IPS-18c (cell line): Measurements from ENCODE around the gene CDKN1C.
"Not testable (repeated sequence)": the region's sequence is repeated elsewhere in the genome, so short reads cannot be mapped to it uniquely, and the experiment has no call there.

Experiments used
- H3K4me3 ChIP-seq: 2 replicates; pipeline ENCODE4 v1.7.0; 2013; ENCODE audit warnings: low read depth, mild to moderate bottlenecking, low read length, moderate library complexity; ENCODE audit not compliant: insufficient read depth
- H3K9me3 ChIP-seq: one replicate; pipeline ENCODE4 v1.6.1; 2013; ENCODE audit warnings: mild to moderate bottlenecking, low read length, moderate library complexity; ENCODE audit not compliant: control insufficient read depth, insufficient read depth

CDKN1C gene

GRCh38 chr11:2913019-2913431 is 27.4 kb upstream of the CDKN1C start:
- Histone ChIP-seq H3K4me3 (no peak overlapping the region), H3K9me3 (no peaks in the 10 kb centered on the region)

DNA sequence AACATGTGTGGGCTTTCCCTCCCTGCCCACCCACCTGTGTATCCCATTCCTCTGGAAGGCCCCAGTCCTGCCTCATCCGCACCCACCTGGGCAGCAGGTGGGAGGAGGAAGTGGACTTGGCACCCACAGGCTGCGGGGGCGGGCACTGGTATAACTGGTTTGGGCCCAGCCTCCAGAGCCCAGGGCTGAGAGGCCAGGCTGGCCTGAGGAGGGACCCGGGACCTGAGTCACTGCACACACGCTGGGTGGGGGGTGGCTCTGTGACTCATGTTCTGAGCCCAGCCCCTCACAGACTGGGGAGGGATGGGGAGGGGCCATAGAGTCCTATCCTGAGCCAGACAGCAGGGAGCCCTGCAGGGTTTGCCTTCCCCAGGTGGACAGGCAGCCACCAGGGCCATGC is 26.9 kb upstream of the CDKN1C start:
- Histone ChIP-seq H3K9me3 (no peaks in the 10 kb centered on the region), H3K4me3 (no peak overlapping the region)

- H3K4me3 ChIP-seq = no peak overlapping the region
- no peaks in the 10 kb centered on the region for H3K9me3 ChIP-seq
Observed at GRCh38 chr11:2911785-2912391, 26.3 kb upstream of the CDKN1C start.

GRCh38 chr11:2911088-2911784 is 25.7 kb upstream of the CDKN1C start:
- Histone ChIP-seq H3K4me3 (no peak overlapping the region), H3K9me3 (no peaks in the 10 kb centered on the region)

DNA sequence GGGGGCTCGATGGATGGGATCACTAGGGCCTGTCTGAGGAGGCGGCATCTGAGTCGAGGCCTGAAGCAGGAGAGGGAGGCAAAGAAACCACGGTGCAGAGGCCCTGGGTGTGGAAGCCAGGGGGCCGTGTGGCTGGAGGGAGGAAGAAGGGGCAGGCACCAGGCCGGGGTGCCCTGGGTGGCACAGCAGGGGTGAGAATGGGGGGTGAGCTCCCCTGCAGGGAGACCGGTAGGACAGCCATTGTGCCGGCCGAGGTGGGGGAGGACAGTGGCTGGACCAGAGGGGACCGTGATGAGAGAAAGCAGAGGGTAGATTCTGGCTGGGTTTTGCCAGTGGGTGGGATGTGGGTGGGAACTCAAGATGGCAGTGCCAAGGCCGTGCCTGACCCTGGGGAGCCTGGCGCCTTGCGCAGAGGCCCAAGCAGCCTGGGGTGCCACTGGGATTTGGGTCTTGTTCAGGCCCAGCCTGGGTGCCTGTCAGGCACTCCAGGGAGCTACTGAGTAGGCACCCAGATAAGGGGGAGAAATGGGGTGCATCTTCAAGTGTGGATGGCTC is 24.9 kb upstream of the CDKN1C start:
- H3K4me3 ChIP-seq = no peak overlapping the region
- H3K9me3 ChIP-seq = no peaks in the 10 kb centered on the region

- H3K4me3 ChIP-seq = no peak overlapping the region
- peaks cover 2% of the 10 kb centered on the region for H3K9me3 ChIP-seq
Observed at GRCh38 chr11:2909133-2909902, 23.7 kb upstream of the CDKN1C start.

GRCh38 chr11:2908130-2908529 is 22.6 kb upstream of the CDKN1C start:
- Histone ChIP-seq H3K9me3 (peaks cover 2% of the 10 kb centered on the region), H3K4me3 (no peak overlapping the region)

DNA sequence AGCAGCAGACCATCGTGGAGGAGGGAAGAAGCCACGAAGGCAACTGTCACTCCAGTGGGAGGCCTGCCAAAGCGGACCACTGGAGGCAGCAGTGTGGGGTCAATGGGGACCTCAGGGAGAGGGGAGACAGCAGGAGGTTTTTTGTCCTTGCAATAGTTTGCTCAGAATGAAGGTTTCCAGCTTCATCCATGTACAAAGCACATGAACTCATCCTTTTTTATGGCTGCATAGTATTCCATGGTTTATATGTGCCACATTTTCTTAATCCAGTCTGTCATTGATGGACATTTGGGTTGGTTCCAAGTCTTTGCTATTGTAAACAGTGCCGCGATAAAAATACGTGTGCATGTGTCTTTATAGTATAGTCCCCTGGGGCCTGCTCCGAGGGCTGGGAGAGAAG is 19.7 kb upstream of the CDKN1C start:
- H3K9me3 ChIP-seq, H3K4me3 ChIP-seq: not testable (repeated sequence)

DNA sequence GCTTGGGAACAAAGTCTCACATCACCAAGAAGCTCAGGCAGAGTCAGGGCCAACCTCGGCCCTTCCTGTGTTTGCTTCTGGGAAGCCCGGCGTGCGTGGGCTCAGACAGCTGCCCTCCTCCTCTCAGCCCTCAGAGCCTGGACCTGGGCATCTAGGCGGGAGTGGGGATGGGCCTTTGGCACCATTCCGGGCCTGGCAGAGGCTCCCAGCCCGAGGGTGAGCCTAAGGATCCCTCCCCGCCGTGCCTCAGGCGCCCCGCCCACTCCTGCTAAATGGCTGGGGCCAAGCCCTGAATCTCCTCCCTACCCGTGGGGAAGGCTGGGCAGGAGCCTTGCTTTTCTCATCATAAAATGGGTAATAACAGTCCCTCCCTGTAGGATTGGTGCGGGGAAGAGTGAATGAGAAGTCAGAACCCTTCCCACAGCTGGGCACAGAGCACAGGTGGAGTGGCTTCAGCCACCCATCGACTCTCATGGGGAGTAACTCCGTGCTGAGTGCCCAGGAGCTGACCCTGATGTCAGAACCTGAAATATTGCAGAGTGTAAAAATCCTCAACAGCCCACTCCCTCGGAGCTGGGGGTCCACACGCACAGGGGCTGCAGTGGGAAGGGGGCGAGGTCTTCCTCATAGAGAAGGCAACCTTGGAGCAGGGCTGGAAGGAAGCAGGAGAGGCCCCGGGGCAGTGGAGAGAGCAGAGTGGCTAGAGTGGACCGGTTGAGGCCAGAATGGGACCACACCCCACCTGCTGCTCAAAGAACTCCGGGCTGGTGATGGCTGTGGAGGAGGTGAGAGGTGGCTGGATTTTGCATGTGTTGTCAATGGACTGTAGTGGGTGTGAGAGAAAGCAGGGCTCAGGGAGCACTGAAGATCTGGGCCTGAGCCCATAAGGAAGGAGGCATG is 18.8 kb upstream of the CDKN1C start:
- Histone ChIP-seq H3K9me3 (peaks cover 2% of the 10 kb centered on the region), H3K4me3 (no peak overlapping the region)

GRCh38 chr11:2903672-2904011 is 18.1 kb upstream of the CDKN1C start:
- Histone ChIP-seq H3K4me3 (no peak overlapping the region), H3K9me3 (peaks cover 2% of the 10 kb centered on the region)

- peaks cover 2% of the 10 kb centered on the region for H3K9me3 ChIP-seq
- H3K4me3 ChIP-seq = peak overlapping the region; percentile 71
Observed at GRCh38 chr11:2902784-2903671, 17.5 kb upstream of the CDKN1C start.

DNA sequence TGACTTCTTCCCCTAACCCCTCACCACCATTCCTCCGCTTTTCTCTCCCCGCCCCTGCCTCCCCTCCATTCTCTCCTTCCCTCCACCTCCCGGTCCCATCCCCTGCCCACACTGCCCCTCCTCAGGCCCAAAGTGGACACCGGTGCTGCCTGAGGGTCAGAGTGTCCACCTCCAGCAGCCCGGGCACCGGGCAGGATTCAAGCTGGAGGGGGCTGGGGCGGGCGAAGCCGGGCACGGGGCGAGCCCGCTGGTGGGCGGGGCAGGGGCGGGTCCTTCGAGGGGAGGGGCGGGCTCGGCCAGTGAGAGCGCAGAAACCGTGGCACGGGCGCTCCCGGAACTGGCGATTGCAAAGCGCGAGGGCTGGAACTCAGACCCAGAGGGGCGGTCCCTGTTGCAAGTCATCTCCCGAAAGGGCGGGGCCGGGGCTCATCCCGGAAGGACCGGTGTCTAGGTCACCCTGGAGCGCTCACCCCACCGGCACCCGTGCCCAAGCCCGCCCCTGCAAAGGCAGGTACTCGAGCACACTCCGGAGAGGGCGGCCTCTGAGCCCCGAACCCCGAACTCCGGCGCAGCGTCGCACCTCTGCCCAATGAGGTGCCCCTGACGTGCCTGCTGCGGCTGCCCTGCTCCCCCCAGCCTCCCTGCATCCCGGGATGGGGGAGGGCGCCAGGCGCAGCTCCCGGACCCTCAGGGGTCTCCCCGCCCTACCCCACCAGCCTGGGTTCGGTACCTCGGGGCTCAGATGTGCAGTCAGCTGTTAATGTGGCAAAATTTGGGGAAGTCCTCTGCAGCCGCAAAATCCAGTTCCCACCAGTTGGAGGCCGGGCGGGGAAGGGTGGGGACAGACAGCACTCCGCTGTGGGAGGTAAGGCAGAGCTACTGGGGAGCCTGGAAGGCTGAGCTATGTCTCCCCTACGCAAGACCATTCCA is 16.5 kb upstream of the CDKN1C start:
- Histone ChIP-seq H3K9me3 (peaks cover 2% of the 10 kb centered on the region), H3K4me3 (peak overlapping the region; percentile 71)

DNA sequence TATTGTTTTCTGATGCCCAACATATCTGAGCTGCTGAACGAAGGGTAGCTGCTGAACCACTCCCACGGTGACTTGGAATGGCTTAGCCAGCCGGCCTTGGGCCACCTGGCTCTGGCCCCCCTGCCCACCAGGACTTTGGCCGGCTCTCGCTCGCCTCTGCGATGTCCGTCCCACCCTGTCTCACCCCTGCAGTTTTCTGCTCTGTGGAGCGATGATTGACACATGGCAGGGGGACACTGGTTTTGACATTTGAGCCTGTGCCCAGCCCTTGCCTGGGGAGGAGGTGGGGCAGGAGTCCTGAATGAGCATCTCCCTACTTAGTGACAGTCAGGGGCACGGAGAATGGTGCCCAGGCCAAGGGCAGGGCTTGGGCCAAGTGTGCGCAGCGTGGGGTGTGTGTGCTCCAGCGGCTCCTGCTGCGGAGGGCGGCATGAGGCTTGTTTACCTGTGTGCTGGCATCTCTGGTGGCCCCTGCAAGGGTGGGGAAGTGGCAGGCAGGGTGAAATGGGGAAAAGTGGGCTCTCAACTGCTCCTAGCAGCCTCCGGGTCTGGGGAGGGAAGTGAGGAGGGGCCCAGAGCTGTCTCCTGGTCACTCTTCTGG is 15.7 kb upstream of the CDKN1C start:
- Histone ChIP-seq H3K9me3 (peaks cover 2% of the 10 kb centered on the region), H3K4me3 (peak overlapping the region; percentile 71; the same call in 1 of the 2 replicates)

DNA sequence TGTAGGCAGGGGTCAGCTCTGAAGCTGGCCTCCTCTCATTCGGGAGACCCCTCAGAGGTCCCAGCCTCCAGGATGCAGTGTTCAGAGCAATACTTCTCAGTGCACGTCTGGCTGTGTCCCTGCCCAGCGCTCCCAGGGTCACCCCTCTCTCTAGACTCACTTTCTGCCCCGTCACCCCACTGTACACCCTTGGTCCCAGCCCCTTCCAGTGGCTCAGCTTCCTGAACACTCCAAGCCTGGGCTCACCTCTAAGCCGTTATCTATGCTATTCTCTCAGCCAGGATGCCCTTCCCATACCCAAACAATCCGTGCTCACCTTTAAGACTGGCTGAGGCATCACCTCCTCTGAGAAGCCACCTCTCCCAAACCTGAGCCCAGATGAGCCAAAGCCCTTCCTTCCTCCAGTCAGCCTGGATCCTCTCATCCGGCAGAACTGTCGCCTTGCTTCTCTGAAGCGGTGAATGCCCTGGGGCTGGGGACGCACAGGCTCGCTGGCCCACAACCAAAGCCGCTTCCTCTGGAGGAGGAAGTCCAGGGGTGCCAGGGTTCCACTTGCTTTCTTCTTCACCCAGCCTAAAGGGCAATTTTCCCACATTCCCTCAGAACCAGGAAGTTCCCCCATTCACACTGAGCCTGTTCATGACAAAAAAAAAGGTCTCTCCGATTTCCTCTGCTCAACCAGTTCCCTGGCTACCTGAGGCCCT is 13.7 kb upstream of the CDKN1C start:
- no peak overlapping the region for H3K4me3 ChIP-seq
- no peaks in the 10 kb centered on the region for H3K9me3 ChIP-seq
